ENCODE measurements around the gene P4HTM.

Gene P4HTM, protein sequence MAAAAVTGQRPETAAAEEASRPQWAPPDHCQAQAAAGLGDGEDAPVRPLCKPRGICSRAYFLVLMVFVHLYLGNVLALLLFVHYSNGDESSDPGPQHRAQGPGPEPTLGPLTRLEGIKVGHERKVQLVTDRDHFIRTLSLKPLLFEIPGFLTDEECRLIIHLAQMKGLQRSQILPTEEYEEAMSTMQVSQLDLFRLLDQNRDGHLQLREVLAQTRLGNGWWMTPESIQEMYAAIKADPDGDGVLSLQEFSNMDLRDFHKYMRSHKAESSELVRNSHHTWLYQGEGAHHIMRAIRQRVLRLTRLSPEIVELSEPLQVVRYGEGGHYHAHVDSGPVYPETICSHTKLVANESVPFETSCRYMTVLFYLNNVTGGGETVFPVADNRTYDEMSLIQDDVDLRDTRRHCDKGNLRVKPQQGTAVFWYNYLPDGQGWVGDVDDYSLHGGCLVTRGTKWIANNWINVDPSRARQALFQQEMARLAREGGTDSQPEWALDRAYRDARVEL

DNA sequence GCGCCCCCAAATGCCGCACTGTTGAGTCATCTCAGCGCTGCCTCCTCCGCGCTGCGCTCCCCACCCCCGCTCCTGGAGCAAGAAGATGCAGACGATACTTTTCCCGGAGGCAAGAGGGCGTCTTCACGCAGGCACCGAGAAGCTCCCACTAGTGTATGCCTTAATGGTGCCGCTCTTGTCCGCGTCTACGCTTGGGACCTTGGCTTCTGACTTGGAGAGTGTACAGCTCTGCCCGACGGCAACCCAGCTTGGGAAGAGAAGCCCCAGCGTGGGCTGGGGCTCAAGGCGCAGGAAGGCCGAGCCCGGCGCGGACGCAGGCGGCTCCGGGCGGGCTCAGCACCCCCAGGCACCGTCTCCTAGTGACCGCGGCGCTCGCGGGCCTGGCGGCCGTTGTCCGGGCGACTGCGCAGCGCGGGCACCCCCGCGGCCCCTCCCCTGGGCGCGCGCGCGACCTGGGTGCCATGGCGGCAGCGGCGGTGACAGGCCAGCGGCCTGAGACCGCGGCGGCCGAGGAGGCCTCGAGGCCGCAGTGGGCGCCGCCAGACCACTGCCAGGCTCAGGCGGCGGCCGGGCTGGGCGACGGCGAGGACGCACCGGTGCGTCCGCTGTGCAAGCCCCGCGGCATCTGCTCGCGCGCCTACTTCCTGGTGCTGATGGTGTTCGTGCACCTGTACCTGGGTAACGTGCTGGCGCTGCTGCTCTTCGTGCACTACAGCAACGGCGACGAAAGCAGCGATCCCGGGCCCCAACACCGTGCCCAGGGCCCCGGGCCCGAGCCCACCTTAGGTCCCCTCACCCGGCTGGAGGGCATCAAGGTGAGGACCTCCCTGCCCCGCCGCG, at the start of gene P4HTM:
TSS of gene P4HTM (plus strand) at position 446 of the 840 bp plus-strand sequence. CDS start at position 462, 16 bp downstream.
- DNase-seq: no peak

DNA sequence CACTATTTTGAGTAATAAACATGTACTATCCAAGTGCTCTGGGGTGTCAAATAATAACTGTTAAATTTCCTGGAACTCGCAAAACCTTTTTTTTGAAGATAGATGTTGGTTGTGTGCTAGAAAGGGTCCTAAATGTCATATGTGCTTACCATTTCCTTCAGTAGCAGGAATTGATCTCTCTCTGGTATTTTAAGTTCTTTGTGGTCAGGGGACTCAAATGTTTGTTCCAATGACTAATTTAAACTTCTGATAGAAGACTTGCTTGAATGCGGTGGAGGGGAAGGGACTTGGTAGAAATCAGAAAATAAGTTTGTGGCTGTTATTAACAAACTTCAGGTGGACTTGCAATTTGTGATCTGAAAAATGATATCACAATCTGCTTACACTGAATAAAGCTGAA, 44.6 kb upstream of the P4HTM start:
- no peak for DNase-seq

DNA sequence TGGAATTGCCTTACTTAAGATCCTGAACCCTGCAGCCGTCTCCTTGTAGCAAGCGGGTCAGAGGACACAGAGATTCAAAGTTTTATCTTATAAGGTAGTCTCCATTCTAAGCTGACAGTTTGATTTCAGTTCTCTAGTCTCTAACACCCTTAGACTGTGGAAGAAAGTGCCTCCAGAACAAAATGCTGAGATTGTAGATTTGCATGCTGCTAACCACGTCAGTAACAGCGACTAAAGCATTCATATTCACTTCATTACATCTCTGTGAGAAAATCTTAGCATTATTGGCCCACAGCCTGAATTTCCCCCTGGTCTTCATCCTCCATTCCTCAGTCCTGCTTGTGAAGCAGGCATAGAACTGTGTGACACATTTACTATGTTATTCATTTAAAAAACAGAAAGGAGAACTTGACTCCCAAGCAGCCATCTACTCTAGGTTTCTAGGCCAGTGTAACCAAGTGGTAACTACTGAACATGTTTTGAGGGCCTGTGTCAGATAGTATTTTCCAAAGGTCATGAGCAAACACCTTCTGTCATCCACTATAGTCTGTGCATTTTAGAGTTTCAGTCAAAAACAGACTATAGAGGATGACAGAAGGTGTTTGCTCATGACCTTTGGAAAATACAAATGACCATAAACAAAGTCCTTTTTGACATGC, 44.0 kb upstream of the P4HTM start:
- DNase-seq: no peak

DNA sequence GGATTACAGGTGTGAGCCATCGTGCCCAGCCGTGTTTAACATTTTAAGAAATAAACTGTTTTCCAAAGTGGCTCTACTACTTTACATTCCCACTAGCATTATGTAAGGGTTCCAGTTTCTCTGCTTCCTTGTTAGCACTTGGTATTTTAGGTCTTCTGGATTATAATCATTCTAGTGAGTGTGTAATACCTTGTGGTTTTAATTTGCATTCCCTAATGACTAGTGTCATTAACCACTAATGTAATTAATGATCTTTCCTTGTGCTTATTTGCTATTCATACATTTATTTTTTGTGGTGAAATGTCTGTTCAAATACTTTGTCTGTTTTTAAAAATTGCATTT, 40.7 kb upstream of the P4HTM start:
- DNase-seq: no peak

DNA sequence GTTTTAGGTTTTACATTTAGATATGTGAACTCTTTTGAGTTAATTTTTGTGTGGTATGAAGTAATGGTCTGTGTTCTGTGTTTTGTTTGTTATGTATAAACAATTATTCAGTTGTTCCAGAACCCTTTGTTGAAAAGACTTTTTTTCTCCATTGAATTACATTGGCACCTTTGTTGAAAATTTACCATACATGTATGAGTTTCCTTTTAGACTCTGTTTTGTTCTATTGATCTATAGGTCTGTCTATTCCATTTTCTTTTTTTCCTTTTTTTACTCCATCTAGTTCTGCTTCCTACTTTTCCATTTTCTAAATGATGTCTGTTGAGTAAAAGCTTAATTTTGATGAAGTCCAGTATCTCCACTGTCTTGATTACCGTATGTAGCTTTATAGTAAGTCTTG, 40.0 kb upstream of the P4HTM start:
- DNase-seq: no peak

DNA sequence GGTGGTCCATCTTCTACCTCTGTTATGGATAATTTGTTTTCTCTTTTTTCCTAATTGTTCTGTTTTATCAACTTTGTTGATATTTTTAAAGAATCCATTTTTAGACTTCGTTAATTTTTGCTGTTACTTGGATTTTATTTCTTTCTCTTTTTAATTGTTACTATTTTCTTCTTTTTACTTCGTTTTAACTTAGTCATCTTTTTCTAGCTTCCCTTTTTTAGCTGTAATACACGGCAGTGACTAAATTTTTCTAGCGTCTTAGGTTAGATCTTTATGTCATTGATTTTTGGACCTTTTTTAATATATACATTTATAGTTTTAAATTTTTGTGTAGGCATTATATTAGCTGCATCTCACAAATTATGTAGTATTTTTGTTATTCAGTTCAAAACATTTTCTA, 38.3 kb upstream of the P4HTM start:
- no peak for DNase-seq

DNA sequence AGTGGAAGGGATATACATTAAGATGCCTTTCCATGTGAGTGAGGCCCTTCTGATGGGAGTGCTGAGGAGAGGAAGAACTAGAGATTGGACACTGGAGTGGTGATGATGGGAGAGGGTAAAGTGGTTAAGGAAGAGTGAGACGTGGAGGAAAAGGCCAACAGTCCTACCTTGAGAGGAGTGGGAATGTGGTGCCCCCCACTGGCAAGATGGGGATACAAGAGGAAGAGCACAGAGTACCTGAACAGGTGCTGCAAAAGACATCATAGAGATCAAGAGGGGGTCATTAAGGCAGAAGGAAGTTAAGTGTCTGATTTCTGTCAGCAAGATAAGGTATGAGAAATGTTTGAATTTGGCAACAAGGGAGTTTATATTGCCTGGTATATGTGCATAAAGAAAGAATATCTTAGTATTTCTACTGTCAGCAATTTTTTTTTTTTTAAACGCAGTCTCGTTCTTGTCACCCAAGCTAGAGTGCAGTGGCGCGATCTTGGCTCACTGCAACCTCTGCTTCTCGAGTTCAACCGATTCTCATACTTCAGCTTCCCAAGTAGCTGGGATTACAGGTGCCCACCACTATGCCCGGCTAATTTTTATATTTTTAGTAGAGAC, 37.4 kb upstream of the P4HTM start:
- DNase-seq: no peak

DNA sequence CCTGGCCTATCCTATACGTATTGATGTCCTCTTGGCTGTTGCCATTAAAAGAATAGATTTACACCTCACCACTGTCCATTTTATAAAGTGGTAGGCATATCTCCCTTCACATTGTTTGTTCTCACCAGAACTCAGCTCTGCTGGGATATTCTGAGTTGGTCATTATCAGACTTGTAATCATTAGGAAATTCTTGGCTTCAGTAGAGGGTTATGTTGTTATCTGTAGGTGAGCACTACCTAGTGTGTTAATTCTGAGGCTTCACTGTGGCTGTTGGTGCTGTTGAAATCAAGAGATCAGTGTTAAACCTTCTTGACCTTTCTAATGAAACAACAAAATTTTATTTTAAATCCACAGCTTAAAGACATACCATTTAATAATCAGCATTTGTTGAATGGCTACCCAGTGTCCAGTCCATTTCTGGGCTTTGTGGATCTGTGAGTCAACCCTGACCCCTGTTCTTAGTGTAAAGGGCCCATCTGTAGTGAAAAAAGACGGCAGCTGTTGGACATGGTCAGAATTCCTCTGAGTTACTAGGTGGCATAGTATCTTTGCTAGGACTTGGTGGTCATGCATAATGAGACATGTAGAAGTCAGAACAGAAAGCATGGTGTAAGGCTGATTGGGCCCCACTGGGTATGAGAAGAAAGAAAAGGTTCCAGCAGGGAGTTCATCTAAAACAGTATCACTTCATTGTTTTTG, 32.9 kb upstream of the P4HTM start:
- DNase-seq: no peak

DNA sequence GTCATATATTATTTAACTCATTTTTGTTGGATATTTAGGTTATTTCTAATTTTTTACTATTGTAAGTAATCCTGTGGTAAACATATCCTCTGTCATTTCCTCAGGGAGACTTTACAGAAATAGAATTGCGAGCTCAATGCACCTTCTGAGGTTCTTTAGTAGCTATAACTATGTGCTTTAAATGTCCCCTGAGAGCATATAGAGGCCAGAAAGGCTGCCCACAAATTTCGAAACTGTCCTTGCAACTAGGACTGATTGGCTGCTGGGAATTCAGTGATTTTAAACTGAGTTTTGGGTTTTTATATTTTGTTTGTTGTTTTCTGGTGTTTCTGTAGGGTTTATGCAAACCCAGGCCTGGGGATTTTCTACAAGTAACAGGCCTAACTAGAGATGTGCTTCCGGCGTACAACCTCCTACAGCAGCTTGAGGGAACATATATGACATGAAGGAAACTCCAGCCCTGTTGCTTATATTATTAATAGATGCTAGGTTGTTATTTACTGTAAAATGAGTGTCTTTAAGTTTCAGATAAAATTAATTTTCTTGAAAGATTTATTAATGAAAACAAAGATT, 29.1 kb upstream of the P4HTM start:
- no peak for DNase-seq

DNA sequence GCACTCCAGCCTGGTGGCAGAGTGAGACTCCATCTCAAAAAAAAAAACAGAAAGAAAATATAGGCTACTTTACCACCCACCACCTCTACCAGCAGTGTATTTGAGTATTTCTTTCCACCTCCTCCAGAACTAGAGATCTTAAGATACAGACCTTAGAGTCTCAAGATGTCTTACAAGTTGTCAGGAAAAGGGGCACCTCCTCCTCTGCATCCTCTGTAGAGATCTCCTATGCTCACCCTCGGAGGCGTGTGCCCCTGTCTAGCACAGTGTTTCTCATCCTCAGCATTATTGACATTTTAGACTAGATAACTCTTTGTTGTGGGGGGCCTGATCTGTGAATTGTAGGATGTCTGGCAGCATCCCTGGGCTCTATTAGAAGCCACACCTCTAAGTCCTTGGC, 27.7 kb upstream of the P4HTM start:
- DNase-seq: no peak

DNA sequence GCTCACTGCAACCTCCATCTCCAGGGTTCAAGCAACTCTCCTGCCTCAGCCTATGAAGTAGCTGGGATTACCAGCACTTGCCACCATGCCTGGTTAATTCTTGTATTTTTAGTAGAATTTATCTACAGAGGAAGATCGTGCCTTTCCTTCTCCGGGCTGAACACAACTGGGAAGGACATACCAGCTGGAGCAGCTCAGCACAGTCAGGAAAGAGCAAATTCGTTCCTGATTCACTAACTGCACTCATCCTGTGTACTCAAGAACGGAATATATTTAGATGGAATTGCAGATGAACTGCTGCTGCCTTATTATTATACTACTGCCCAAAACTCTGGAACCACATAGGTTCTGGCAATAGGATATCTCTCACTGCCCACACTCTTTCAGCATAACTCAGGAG, 27.1 kb upstream of the P4HTM start:
- no peak for DNase-seq

DNA sequence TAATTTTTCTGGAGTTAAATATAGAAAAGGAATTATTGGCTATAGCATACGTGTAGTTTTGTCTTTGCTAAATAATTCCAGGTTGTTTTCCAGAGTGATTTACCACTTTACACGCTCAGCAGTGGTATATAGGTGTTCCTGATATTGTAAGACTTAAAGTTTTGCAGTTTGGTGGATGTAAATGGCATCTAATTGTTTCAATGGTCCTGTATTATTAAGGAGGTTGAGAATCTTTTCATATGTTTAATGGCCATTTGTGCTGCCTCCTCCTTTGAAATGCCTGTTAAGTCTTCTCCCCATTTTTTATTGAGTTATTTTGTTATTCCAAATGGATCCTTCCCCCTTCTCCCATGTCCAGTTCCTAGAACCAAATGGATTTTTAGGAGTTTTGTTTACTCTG, 26.4 kb upstream of the P4HTM start:
- no peak for DNase-seq

DNA sequence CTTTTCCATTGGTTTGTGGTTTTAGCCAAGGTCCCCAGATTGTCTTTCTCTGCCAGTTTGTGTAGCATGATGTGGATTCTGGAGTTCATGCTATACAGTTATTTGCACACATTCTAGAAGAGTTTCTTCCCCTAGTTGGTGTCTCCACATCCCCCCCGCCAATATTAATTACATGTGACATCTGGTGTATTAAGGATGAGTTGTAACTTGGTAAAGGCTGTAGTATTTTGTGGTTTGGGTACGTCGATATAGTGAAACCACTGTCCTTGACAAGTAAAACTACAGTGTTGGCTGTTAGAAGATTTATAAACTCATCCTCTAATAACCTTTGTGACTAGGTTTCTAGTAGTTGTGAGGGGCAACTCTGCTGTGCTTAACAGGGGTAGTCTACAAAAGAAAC, 23.7 kb upstream of the P4HTM start:
- no peak for DNase-seq

DNA sequence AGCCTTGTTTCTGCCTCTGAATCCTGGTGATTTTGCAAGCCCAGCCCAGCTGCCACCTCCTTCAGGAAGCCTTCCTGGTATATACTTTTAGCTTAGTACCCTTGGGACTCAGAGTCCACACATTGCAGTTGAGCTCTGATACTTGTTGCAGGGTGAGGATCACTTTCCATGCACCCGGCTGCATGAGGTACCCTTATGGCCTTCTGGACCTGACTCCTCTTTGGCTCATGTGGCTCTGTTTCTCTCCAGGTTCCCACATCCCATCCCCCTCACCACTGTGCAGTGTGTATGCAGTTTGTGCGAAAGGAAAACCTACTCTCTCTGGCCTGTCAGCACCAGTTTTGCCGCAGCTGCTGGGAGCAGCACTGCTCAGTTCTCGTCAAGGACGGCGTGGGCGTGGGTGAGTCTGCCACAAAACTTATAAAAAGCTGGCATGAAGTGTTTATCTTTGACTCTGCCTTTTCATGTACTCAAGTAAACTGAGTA, 23.1 kb upstream of the P4HTM start:
- DNase-seq: no peak

DNA sequence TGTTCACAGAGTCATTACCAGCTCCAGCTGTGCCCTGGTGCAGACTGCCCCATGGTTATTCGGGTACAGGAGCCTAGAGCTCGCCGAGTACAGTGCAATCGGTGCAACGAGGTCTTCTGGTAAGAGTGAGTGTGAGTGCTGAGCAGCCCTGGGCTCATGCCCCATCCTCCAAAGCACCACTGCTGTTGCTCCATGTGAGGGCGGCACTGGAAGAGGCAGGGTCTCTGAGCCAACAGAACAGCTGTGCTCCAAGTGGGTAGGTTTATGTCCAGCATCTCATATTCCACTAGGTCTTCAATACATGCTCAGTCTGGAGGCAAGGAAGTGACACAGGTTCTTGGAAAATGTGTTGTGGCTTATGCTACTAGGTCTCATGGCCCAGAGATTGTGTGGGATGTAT, 19.5 kb upstream of the P4HTM start:
- no peak for DNase-seq

DNA sequence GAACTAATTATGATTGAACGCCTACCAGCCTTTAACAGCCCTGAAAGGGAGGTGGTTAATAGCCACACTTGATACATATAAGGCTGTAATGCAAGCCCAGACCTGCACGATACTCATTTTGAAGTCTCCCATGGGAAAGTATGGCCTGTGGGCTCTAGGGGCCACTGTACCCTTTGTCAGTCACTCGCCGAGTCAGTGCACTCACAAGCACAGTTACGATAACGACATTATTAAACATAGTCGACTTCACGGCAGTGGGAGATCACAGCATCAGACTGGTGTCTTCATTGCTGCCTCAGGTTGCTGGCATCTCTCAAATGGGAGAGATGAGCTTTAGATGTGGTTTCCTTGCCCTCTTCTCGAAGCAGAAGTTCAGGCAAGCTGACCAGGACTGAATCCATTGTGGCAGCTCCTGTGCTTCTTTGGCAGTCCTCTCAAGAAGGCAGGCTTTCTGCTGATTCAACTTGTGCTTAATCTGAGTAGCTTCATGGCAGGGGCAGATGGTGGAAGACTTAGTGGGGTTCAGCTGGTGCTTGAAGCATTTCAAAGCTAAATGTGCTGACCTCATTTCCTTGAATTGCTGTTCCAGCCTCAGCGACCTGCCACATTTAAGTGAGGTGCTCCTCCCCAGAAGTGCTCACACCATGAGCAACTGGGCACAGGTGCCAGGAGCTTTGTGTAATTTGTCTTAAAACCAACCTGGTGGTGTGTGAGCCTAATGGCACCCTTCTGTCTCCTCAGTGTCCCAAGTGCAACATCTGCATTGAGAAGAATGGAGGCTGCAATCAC, 15.8 kb upstream of the P4HTM start:
- no peak for DNase-seq

DNA sequence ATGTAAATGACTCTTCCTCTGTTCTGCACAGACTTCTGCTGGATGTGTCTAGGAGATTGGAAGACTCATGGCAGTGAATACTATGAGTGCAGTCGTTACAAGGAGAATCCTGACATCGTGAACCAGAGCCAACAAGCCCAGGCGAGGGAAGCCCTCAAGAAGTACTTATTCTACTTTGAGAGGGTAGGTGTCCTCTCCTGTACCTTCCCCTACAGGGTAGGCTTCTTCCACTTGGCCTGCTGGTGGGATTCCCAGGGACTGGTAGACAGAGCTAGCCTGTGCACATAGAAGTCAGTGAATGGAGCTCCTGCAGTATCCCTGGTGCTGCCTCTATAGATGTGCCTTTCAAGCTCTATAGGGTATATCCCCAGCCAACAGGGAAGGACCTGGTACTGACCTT, 10.6 kb upstream of the P4HTM start:
- DNase-seq: no peak

DNA sequence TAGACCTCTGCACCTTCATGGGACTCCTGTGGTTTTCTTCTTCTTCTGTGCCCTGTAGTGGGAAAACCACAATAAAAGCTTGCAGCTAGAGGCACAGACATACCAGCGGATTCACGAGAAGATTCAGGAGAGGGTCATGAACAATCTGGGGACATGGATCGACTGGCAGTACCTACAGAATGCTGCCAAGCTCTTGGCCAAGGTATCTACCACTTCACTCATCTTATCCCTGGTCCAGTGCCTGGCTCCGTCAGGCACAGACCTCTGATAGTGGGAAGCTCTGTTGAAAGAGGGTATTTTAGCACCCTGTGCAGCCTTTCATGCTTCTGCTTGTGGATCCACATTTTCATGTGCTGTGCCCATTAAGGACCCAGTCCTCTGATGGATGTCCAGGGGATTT, 9.7 kb upstream of the P4HTM start:
- no peak for DNase-seq

DNA sequence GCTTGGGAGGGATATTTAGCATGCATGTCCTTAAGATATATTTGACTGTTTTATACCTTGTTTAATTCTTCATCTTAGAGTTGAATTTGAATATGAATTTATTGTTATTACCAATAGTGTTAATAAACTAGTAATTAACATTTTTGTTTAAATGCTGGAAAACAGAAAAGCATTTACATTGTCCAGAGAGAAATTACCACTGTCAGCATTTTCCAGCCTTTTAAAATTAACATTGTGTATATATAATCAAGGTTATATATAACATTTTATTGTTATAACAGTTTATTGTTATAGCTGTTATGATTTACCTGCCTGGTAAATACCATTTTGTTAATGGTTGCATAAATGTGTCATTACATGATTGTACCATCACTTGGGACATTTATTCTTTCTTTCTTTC, 8.0 kb upstream of the P4HTM start:
- DNase-seq: no peak

DNA sequence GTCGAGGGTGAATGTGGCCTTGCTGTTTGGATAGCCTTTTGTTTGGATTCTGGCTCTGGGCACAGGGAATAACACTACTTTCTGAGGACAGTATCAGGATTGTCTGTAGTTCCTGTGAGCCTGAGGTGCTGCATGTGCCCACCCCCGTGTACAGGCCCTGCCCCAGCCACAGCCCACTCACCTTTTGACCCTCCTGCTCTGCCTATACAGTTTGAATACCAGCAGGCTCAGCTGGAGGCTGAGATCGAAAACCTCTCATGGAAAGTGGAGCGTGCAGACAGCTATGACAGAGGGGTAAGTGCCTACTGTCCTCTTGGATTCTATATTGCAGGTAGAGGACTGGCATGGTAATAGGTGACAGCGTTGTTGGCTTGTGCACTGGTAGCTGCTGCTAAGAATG, 7.4 kb upstream of the P4HTM start:
- no peak for DNase-seq

DNA sequence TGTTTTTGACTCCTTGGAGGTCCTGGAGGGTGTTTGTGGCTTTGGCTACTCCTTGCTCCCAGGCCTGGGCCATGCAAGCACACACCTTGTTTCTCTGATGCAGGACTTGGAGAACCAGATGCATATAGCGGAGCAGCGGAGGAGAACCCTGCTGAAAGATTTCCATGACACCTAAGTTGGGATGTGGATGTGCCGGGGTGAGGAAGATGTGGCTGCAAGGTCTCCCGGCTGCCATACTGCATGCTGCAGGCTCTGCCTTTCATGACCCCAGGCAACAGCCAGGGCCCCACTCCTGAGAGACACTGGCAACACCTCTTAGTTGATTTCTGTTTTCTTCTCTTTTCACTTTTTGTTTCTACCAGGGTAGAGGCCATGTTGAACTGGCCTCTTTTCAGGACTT, 6.9 kb upstream of the P4HTM start:
- no peak for DNase-seq
